GM21825 (cell line): Measurements from ENCODE around the gene TMEM86A.
"Not testable (repeated sequence)": the region's sequence is repeated elsewhere in the genome, so short reads cannot be mapped to it uniquely, and the experiment has no call there.

Experiments used
- ATAC-seq: cut with Tn5 transposase; IDR thresholded peaks from one replicate; pipeline ENCODE4 v1.9.1; 2021; ENCODE audit warnings: mild to moderate bottlenecking, moderate library complexity; ENCODE audit not compliant: unreplicated experiment

Gene TMEM86A, protein sequence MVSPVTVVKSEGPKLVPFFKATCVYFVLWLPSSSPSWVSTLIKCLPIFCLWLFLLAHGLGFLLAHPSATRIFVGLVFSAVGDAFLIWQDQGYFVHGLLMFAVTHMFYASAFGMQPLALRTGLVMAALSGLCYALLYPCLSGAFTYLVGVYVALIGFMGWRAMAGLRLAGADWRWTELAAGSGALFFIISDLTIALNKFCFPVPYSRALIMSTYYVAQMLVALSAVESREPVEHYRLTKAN

DNA sequence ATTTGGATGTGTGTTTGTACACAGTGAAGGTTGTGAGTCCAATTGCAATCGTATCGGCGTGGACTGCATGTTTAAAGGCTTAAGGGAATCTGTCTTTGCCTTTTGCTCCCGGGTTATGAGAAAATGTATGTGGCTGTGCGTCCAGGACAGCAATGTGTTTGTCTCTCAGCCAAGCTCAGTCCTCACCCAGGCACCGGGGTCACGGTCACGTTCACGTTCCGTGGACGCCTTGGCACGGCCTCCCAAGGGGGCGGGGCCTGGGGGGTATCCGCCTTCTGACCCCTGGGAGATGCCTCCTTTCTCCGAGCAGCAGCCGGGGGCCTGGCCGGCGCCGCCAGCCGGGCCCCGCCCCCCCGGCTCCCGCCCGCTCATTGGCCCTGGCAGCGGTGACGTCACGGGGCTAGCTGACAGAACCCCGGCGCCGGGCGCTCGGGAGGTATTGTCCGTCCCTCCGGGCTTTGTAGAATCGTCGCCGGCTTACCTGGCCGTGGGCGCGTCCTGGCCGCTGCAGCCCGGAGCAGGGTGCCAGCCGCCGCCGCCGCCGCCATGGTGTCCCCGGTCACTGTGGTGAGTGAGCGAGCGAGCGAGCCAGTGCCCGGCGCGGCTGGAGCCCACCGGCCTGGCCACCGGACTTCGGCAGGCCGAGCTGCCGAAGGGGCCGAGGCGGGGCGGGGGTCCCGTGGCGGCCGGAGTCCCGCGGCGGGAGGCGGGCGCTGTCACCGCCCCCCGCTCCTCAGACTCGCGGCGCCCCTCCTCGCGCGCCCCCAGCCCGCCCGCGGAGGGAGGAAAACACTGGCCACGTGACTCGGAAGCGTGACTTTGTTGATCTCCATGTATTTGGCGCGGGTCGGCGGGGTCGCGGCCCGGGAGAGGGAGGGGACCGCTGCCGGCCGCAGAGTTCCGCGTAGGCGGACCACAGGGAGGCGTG is at the start of gene TMEM86A:
Gene TMEM86A (plus strand): TSS at position 439 of the 928 bp plus-strand sequence. CDS start 108 bp downstream, at position 547.
- peak; percentile 91 for ATAC-seq

DNA sequence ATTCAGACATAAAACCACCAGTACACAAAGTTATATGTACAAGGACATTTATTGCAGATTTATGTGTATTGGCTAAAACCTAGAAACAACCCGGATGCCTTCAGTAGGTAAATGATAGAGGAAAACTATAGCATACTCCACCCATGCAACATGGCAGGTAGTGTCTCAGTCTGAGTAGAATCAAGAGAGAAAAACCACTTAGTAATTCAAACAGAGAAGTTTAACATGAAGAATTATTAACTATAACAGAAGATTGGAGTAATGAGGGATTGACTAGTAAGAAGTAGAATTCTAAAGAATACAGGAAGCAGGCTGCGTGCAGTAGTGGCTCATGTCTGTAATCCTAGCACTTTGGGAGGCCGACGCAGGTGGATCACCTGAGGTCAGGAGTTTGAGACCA is 48.2 kb upstream of the TMEM86A start:
- ATAC-seq, result no peak

DNA sequence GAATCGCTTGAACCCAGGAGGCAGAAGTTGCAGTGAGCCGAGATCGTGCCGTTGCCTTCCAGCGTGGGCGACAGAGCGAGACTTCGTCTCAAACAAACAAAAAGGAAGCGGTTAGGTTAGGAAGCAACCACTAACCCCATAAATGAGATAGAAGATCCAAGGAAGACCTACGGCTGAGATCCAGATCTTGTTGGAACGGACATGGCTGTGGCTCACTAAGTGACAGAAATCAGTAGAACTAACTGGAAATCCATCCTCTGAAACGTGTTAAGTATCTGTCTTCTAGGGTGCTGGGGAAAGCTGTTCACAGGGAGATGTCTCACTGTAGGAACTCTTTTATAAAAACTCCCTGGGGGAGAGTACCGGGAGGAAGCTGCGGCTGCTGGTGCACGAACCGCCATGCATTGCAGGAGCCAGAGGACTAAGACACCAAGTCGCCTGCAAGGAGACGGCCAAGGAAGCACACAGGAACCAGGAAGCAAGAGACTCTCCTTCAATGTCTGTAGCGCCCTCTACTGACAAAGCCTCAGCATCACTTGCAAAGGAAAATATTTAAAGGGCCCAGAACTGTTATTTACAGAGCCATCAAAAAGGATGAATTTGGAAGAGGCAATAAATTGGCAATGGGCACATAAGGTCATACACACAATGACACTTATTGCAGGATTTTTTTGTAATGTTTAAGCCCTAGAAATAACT is 47.6 kb upstream of the TMEM86A start:
- ATAC-seq, result no peak

DNA sequence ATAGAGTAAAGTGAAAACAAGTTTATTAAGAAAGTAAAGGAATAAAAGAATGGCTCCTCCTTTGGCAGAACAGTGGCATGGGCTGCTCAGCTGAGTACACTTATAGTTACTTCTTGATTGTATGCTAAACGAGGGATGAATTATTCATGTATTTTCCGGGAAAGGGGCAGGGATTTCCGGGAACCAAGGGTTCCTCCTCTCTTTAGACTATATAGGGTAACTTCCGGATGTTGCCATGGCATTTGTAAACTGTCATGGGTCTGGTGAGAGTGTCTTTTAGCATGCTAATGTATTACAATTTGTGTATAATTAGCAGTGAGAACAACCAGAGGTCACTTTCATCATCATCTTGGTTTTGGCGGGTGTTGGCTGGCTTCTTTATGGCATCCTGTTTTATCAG is 40.9 kb upstream of the TMEM86A start:
- ATAC-seq, result no peak

DNA sequence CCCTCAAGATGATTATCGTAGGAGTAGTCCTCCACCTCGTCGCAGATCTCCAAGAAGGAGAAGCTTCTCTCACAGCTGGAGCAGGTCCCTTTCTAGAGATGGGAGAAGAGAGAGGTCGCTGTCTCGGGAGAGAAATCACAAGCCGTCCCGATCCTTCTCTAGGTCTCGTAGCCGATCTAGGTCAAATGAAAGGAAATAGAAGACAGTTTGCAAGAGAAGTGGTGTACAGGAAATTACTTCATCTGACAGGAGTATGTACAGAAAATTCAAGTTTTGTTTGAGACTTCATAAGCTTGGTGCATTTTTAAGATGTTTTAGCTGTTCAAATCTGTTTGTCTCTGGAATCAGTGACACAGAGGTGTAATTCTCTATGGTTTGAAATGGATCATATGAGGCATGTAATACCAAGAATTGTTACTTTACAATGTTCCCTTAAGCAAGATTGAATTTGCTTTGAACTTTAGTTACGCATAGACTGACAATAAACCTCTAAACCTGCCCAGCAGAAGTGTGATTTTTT is 33.2 kb upstream of the TMEM86A start:
- ATAC-seq, result not testable (repeated sequence)

DNA sequence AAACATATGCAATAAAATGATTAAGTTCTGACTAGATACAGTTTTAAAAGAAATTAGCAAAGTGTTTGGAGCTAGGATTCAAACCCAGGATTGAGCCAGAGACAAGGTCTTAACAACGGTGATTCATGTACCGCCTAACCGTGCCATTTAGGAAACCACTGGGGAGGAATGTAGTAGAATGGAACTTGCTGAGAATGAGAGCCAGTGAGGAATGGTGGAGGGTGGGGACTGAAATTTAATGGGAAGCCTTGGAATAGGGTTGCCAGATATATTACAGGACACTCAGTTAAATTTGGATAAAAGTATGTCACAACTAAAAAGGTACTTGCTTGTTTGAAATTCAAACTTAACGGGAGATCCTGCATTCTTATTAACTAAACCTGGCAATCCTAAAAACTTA is 30.4 kb upstream of the TMEM86A start:
- no peak for ATAC-seq

DNA sequence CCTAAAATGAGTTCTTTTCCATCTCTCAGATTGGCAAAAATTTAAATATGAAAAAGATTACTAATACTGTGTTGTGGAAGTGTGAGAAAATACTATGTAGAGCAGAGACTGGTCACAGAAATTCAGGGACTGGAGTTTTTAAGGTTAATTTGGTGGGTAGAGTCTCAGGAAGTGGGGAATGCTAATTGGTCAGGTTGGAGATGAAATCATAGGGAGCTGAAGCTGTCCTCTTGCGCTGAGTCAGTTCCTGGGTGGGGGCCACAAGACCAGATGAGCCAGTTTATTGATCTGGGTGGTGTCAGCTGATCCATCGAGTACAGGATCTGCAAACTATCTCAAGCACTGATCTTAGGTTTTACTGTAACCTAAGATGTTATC is 29.4 kb upstream of the TMEM86A start:
- ATAC-seq, result no peak

DNA sequence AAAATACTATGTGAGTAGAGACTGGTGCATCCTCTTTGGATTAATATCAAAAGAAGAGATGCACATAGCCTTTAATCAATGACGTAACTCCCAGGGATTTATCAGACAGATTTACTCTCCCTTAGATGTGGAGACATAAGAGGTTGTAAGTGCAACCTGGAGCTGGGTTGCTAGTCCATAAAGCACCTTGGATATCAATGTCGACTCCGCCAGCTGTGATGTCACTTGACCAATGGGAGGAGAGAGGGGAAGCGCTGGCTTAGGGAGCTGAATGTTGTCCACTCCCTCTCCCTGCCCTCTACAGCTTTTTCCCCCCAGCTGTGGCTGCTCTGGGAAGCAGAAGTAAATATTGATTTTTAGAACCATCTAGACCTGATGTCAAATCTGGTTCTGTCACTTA is 28.9 kb upstream of the TMEM86A start:
- no peak for ATAC-seq

DNA sequence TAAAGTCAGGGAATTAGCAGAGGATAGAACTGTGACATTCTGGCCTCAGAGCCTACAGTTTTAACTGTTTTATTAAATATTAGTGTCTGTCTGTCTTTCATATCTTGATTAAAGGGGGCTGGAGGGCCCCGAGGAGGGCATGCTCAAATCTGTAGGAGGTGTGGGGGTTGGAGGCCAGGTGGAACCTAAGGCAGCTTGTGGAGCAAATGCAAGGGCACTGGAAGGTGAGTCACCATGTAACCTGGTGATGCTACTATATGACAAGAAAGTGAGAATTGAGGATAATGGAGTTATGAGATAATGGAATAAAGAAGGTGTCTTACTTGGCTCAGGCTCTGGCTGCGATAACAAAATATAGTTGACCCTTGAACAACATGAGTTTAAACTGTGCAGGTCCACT is 27.3 kb upstream of the TMEM86A start:
- ATAC-seq, result no peak

DNA sequence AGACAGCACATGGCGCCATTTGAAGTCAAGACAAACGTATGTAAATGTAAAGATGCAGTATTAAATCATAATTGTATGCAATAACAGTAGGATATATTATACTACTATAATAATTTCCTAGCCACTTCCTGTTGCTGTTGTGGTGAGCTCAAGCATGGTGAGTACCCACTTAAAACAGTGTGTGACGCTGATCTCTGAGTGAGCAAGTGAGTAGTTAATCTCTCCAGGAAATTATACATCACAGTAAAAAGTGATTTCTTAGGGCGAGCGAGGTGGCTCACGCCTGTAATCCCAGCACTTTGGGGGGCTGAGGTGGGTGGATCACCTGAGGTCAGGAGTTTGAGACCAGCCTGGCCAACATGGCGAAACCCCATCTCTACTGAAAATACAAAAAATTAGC is 26.4 kb upstream of the TMEM86A start:
- ATAC-seq, result not testable (repeated sequence)

DNA sequence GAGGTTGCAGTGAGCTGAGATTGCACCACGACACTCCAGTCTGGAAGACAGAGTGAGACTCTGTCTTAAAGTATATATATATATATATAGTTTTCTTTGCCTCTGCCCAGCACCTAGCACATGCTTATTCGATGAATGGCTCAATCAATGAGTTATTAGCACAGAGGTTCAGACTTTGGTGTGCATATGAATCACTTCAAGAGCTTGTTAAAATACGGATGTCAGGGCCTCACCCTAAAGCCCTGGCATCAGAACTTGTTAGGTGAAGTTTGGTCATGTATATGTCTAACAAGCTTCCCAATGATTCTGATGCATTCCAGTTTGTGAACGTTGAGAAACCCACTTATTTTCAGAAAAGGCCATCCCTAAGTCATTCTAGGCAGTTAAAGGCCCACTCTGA is 21.8 kb upstream of the TMEM86A start:
- no peak for ATAC-seq

DNA sequence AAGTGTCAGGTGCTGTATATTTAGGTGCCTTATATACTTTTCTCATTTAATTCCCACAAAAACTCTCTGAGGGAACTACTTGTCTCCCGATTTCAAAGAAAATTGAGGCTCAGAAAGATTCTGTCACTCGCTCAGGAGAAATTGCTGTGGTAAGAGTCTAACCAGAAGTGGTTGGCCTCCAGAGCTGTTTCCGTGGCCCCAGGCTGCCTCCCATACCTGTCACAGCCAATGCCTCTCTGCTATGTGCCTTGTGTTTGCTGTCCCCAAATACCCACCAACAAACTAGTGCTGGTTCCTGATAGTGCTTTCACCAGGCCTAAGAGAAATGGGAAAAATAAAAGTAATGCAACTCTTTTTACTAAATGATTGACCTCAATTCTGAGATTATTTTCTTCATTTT is 21.0 kb upstream of the TMEM86A start:
- no peak for ATAC-seq

DNA sequence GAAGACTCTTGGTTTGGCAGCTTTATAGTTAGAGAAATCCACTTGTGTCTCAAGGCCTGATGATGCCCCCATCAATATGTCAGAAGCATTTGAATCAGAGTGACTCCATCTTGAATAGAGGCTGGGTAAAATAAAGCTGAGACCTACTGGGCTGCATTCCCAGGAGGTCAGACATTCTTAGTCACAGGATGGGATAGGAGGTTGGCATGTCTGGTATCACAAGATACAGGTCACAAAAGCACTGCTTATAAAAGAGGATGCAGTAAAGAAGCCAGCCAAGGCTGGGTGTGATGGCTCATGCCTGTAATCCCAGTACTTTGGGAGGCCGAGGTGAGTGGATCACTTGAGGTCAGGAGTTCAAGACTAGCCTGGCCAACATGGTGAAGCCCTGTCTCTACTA is 16.6 kb upstream of the TMEM86A start:
- ATAC-seq, result not testable (repeated sequence)

DNA sequence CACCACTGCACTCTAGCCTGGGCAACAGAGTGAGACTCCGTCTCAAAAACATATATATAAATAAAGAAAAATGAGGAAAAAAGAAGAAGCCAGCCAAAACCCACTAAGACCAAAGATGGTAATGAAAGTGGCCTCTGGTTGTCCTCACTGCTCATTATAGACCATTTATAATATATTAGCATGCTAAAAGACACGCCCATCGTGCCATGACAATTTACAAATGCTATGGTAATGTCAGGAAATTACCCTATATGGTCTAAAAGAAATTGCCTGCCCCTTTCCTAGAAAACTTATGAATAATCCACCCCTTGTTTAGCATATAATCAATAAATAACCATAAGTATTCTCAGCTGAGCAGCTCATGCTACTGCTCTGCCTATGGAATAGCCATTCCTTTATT is 16.1 kb upstream of the TMEM86A start:
- ATAC-seq, result no peak

DNA sequence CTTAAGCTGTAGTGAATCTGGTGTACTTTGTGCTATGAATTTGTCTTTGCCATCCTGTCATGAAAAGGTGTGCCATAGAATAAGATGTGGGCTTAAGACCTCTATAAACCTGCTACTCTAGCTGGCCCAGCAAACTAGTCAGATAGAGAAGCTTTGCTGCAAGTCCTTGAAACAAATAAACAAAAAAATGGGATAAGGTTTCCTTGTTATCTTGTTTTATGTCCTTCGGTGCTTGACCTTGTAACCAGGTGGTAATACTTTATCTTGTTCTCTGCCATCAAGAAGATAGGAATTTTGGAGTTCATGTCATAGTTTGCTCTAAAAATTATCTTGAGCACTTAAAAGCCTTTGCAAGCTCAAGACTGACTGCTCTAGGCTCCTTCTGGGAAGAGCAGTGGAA is 14.3 kb upstream of the TMEM86A start:
- no peak for ATAC-seq

DNA sequence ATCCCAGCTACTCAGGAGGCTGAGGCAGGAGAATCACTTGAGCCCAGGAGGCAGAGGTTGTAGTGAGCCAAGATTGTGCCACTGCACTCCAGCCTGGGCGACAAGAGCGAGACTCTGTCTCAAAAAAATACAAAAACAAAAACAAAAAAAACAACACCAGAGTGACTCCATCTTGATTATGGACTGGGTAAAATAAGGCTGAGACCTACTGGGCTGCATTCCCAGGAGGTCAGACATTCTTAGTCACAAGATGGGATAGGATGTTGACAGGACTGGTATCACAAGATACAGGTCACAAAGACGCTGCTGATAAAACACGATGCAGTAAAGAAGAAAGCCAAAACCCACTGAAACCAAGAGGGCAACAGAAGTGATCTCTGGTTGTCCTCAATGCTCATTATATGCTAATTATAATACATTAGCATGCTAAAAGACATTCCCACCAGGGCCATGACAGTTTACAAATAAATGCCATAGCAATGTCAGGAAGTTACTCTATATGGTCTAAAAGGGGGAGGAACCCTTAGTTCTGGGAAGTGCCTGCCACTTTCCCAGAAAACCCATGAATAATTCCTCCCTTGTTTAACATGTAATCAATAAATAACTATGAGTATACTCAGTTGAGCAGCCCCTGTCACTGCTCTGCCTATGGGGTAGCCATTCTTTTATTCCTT is 7.0 kb upstream of the TMEM86A start:
- ATAC-seq, result not testable (repeated sequence)

DNA sequence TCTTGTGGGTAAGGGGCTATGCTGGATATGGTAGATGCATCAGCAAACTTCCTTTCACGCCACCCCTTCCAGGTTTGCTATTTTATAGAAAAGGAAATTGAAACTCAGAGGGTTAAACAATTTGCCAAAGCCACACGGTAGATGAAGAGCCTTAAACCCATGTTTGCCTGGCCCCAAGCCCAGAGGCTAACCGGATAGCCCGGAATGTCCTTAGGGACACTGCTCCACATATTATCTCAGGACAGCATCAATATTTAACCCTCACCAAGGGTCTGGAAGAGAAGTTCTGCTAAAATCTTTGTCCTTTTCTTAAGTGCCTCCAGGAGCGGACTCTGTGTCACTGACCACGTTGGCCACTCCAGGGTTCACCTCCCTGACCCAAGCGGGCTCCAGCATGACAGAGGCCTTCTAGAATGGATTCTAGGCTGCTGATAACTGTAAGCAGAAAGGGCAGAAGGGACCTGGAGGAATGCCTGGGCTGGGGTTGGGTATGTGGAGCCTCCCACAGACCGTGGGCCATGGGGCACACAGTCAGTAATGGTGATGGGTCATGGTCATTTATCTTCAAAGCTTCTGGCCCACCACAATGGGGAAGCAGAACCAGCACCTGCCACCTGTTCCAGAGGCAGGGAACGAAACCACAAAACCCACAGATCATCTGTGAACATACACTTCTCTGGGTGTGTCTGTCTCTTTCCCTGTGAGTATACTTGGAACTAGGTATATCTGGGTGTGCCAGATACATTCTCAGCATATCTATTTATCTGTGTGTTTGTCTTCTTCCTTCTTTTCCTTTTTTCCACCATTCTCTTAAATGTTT is 5.4 kb upstream of the TMEM86A start:
- ATAC-seq, result no peak

DNA sequence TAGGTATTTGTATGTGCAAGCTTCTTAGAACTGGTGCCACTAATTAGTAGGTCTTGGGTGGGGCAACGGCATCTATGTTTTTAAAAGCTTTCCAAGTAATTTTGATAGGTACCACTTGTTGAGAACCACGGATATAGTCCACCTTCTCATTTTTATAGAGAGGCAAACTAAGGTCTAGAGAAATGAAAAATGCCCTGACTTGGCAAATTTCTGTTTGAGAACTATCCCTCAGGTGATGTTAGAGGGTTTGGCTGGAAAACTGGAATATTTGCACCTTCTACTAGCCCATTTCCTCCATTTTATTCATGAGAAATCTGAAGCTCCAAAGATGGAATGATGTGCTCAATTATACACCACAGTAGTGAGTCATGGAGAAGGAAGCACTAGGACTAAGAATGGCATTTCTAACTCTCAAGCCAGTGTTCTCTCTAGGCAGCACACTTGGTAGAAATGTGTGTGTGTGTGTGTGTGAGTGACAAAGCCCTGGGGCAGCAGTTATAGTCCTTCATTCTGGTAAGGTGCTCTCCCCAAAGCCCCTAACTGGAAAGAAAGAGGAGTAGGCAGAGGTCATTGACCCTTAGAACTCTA is 1.8 kb upstream of the TMEM86A start:
- ATAC-seq, result no peak

DNA sequence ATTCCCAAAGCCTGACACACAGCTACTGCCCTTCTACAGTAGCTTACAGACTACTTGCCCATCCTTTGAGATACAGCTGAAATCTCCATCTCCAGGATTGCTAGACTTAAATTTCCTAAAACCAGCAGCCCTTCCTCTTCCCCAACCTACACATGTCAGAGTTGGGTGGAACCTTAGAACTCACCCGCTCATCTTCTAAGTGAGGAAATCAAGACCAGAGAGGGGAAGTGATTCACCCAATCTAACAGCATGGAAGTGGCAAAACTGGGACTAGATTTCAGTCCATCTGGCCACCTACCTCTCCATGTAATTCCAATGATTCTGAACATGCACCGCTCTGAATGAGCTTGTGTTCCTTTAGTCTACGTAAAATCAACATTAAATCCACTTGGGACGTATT is 1.0 kb upstream of the TMEM86A start:
- ATAC-seq, result no peak

DNA sequence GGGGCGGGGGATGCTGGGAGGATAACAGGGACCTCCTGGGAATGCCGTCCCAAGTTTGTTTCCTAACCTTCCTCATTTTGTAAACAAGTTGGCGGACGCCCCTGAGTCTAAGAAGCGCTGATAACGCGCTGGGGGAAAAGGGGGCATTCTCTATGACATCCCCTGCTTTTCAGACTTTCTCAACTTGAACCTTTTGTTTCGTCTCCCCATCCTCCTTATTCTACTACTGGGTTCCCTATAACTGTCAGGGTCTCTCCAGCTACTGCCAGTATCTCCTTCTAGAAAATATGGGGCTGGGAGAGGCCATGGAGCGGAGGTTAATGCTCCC is 654 bp downstream of the TMEM86A start:
- ATAC-seq, result no peak
